Activated T-cell treated with anti-CD3 and anti-CD28 coated beads, Interleukin-2, amount 50 U/mL, for 72 hours (primary cell): ENCODE measurements around the gene OPN1MW3. TPM values are rescaled to one million over a fixed set of nuclear protein-coding genes. Genes with fewer than 3 reads are reported as not detected.

Source experiments
- total RNA-seq, 2 donors: library from RNA; stranded (reverse); gene quantifications; one replicate each; pipeline ENCODE4 v1.2.3, GENCODE V29; 2022

The OPN1MW3 gene
- total RNA-seq, 2 donors from 2014 or later, result not detected

Other genes with a start within 250 kb of the OPN1MW3 start
- 100 to 1,000 TPM; 131 to 150 TPM for gene IRAK1, start 237.7 kb upstream of the OPN1MW3 start, total RNA-seq
- 10 to 100 TPM; 70.4 to 73.5 TPM for gene MECP2, start 159.9 kb upstream of the OPN1MW3 start, total RNA-seq
- gene OPN1LW, start 113.3 kb upstream of the OPN1MW3 start, total RNA-seq, result not detected
- gene OPN1MW, start 75.0 kb upstream of the OPN1MW3 start, total RNA-seq, result not detected
- gene OPN1MW2, start 37.8 kb upstream of the OPN1MW3 start, total RNA-seq, result not detected
- not detected for gene TEX28, start 37.5 kb downstream of the OPN1MW3 start, total RNA-seq
- under 1 TPM; 0.65 to 0.74 TPM for gene TKTL1, start 38.2 kb downstream of the OPN1MW3 start, total RNA-seq
- 100 to 1,000 TPM; 755 to 777 TPM for gene FLNA, start 117.1 kb downstream of the OPN1MW3 start, total RNA-seq
- 10 to 100 TPM; 91.0 to 92.9 TPM for gene EMD, start 121.7 kb downstream of the OPN1MW3 start, total RNA-seq
- gene RPL10, start 140.8 kb downstream of the OPN1MW3 start, total RNA-seq, result 1,000 to 10,000 TPM; 3,958 to 4,635 TPM
- gene DNASE1L1, start 151.7 kb downstream of the OPN1MW3 start, total RNA-seq, result 10 to 100 TPM in 1 of 2 donors, 1 to 10 TPM in 1; 9.3 to 11.4 TPM
- 100 to 1,000 TPM in 1 of 2 donors, 10 to 100 TPM in 1; 89.0 to 106 TPM for gene TAFAZZIN, start 154.0 kb downstream of the OPN1MW3 start, total RNA-seq
- gene ATP6AP1, start 171.1 kb downstream of the OPN1MW3 start, total RNA-seq, result 10 to 100 TPM; 37.0 to 38.7 TPM
- 100 to 1,000 TPM; 115 to 118 TPM for gene GDI1, start 179.6 kb downstream of the OPN1MW3 start, total RNA-seq
- gene FAM50A, start 186.6 kb downstream of the OPN1MW3 start, total RNA-seq, result 10 to 100 TPM; 49.6 to 56.6 TPM
- 10 to 100 TPM; 39.4 to 42.9 TPM for gene PLXNA3, start 200.7 kb downstream of the OPN1MW3 start, total RNA-seq
- 10 to 100 TPM; 34.3 to 35.8 TPM for gene LAGE3, start 221.7 kb downstream of the OPN1MW3 start, total RNA-seq
- gene UBL4A, start 229.0 kb downstream of the OPN1MW3 start, total RNA-seq, result 10 to 100 TPM; 45.0 to 53.5 TPM
- gene SLC10A3, start 233.0 kb downstream of the OPN1MW3 start, total RNA-seq, result 10 to 100 TPM; 19.9 to 25.1 TPM